HepG2 (cell line): ENCODE measurements around the gene CFAP54. TPM values are rescaled to one million over a fixed set of nuclear protein-coding genes. Genes with fewer than 3 reads are reported as not detected.

ENCODE experiments used
- CBFB ChIP-seq: sonication (generic); formaldehyde crosslinking; IDR thresholded peaks from 2 replicates; pipeline ENCODE4 v1.4.0; 2020; ENCODE audit warnings: missing genetic modification reagents
- DPF2 ChIP-seq: sonication (generic); formaldehyde crosslinking; IDR thresholded peaks from 2 replicates; pipeline ENCODE4 v1.4.0; 2020; ENCODE audit warnings: mild to moderate bottlenecking, low read depth, missing genetic modification reagents, borderline replicate concordance
- FOXM1 ChIP-seq: sonication (generic); formaldehyde crosslinking; IDR thresholded peaks from 2 replicates; pipeline ENCODE4 v1.5.0; 2020; ENCODE audit warnings: missing genetic modification reagents
- HIVEP1 ChIP-seq: sonication (generic); formaldehyde crosslinking; IDR thresholded peaks from 2 replicates; pipeline ENCODE4 v1.4.0; 2020; ENCODE audit warnings: mild to moderate bottlenecking, missing genetic modification reagents
- IRF9 ChIP-seq: sonication (generic); formaldehyde crosslinking; IDR thresholded peaks from 2 replicates; pipeline ENCODE4 v1.8.0; 2022; ENCODE audit warnings: missing genetic modification reagents, mild to moderate bottlenecking, borderline replicate concordance
- KDM1A ChIP-seq: IDR thresholded peaks from 2 replicates; pipeline ENCODE4 v1.6.1; 2016; ENCODE audit warnings: missing compliant biosample characterization
- MAFF ChIP-seq: IDR thresholded peaks from 2 replicates; pipeline ENCODE4 v1.6.1; 2011; ENCODE audit warnings: low read depth, low read length, improper control_type of control experiment
- MTF1 ChIP-seq: sonication (generic); formaldehyde crosslinking; IDR thresholded peaks from 2 replicates; pipeline ENCODE4 v1.5.0; 2020; ENCODE audit warnings: missing genetic modification reagents
- NFYB ChIP-seq: sonication (generic); formaldehyde crosslinking; IDR thresholded peaks from 2 replicates; pipeline ENCODE4 v1.4.0; 2020; ENCODE audit warnings: missing genetic modification reagents
- PCBP1 ChIP-seq: fragments of 200-400 bp; formaldehyde crosslinking; IDR thresholded peaks from 2 replicates; pipeline ENCODE4 v1.6.1; 2017; ENCODE audit warnings: mild to moderate bottlenecking, low read depth, low read length, borderline replicate concordance
- RFX3 ChIP-seq: IDR thresholded peaks from 2 replicates; pipeline ENCODE4 v1.6.1; 2016; ENCODE audit warnings: missing biosample characterization, missing genetic modification reagents
- SP5 ChIP-seq: IDR thresholded peaks from 2 replicates; pipeline ENCODE4 v1.6.1; 2016; ENCODE audit warnings: low read depth, borderline replicate concordance
- TAF15 ChIP-seq: fragments of 200-400 bp; formaldehyde crosslinking; IDR thresholded peaks from one replicate; pipeline ENCODE4 v1.6.1; 2018; ENCODE audit warnings: mild to moderate bottlenecking, low read depth, low read length; ENCODE audit not compliant: poor library complexity, severe bottlenecking
- TBX2 ChIP-seq: sonication (generic); formaldehyde crosslinking; IDR thresholded peaks from 2 replicates; pipeline ENCODE4 v1.5.0; 2020; ENCODE audit warnings: missing genetic modification reagents, mild to moderate bottlenecking, borderline replicate concordance
- ZBTB1 ChIP-seq: sonication (generic); formaldehyde crosslinking; IDR thresholded peaks from 2 replicates; pipeline ENCODE4 v1.4.0; 2020; ENCODE audit warnings: missing genetic modification reagents, borderline replicate concordance
- ZBTB46 ChIP-seq: sonication (generic); formaldehyde crosslinking; IDR thresholded peaks from 2 replicates; pipeline ENCODE4 v1.4.0; 2020; ENCODE audit warnings: mild to moderate bottlenecking, missing genetic modification reagents, borderline replicate concordance
- ZMAT3 ChIP-seq: sonication (generic); formaldehyde crosslinking; conservative IDR thresholded peaks from 2 replicates; pipeline ENCODE4 v1.7.0; 2021; ENCODE audit warnings: missing genetic modification reagents
- ZMYM2 ChIP-seq: sonication (generic); formaldehyde crosslinking; IDR thresholded peaks from 2 replicates; pipeline ENCODE4 v1.8.0; 2022; ENCODE audit warnings: mild to moderate bottlenecking, missing genetic modification reagents
- ZNF121 ChIP-seq: sonication (generic); formaldehyde crosslinking; IDR thresholded peaks from 2 replicates; pipeline ENCODE4 v1.5.0; 2020; ENCODE audit warnings: mild to moderate bottlenecking, missing genetic modification reagents
- ZNF260 ChIP-seq: sonication (generic); formaldehyde crosslinking; IDR thresholded peaks from 2 replicates; pipeline ENCODE4 v1.4.0; 2020; ENCODE audit warnings: missing genetic modification reagents, low read depth, mild to moderate bottlenecking, borderline replicate concordance
- ZNF34 ChIP-seq: sonication (generic); formaldehyde crosslinking; IDR thresholded peaks from 2 replicates; pipeline ENCODE4 v1.4.0; 2020; ENCODE audit warnings: mild to moderate bottlenecking, missing genetic modification reagents, borderline replicate concordance
- ZNF609 ChIP-seq: sonication (generic); formaldehyde crosslinking; IDR thresholded peaks from 2 replicates; pipeline ENCODE4 v1.4.0; 2020; ENCODE audit warnings: mild to moderate bottlenecking, missing genetic modification reagents, borderline replicate concordance
- ZNF7 ChIP-seq: IDR thresholded peaks from 2 replicates; pipeline ENCODE4 v1.6.1; 2016; ENCODE audit warnings: missing biosample characterization, missing genetic modification reagents
- ZNF790 ChIP-seq: sonication (generic); formaldehyde crosslinking; IDR thresholded peaks from 2 replicates; pipeline ENCODE4 v1.8.0; 2022; ENCODE audit warnings: missing genetic modification reagents, mild to moderate bottlenecking, borderline replicate concordance
- polyA plus RNA-seq, 8 experiments: library from polyadenylated mRNA; depleted of rRNA in 3 of 8; stranded (reverse) in 7 of 8; unstranded in 1 of 8; fragments of >200 nt; fragmentation: Illumina TruSeq in 4 of 8; extraction: Trizol in 4 of 8; gene quantifications; 2 replicates each; pipeline versions ENCODE4 v1.2.1 to v1.2.3, GENCODE V29; 2011 to 2016; ENCODE audit warnings: low read depth in 4 of 8, missing spikeins in 1 of 8, mixed read lengths in 1 of 8; ENCODE audit not compliant: insufficient read depth in 1 of 8
- total RNA-seq, 5 experiments: library from RNA; depleted of rRNA; stranded (reverse); fragments of >200 nt; fragmentation: Illumina TruSeq; extraction: Trizol; gene quantifications; 2 replicates each; pipeline ENCODE4 v1.2.3, GENCODE V29; 2016; ENCODE audit warnings: low read depth in 1 of 5

Gene CFAP54
- total and polyA plus RNA-seq, 2 of the 13 experiments (the other 11 are each of a cell fraction or from before 2014, with no cell fraction given): not detected

GRCh38 chr12:96489392-96490056 lies at the start of gene CFAP54 (continued):
- peak; percentile 50; the same call in 1 of the 2 replicates for TF ChIP-seq IRF9 (CRISPR knock-in tag)
- TF ChIP-seq RFX3 (CRISPR knock-in tag): peak; percentile 100
- peak; percentile 97 for TF ChIP-seq KDM1A (CRISPR knock-in tag)
- no peak for TF ChIP-seq ZNF7 (CRISPR knock-in tag)
- TF ChIP-seq NFYB: 0 out of 2 replicates have a peak, but pooled peaks have one; percentile 6
- no peak for TF ChIP-seq ZBTB46
- TF ChIP-seq MAFF: no peak
- no peak for TF ChIP-seq HIVEP1
- TF ChIP-seq FOXM1 (CRISPR knock-in tag): no peak
- TF ChIP-seq ZNF121 (CRISPR knock-in tag): no peak
- TF ChIP-seq CBFB: no peak
- TF ChIP-seq DPF2: no peak
- no peak for TF ChIP-seq SP5 (CRISPR knock-in tag)
- no peak for TF ChIP-seq ZMYM2 (CRISPR knock-in tag)
- TF ChIP-seq ZMAT3 (CRISPR knock-in tag): no peak
- no peak for TF ChIP-seq TAF15
- TF ChIP-seq ZNF790 (CRISPR knock-in tag): no peak
- no peak for TF ChIP-seq ZNF260 (CRISPR knock-in tag)
- no peak for TF ChIP-seq ZBTB1 (CRISPR knock-in tag)
- TF ChIP-seq PCBP1: no peak
- no peak for TF ChIP-seq ZNF34
- TF ChIP-seq MTF1 (CRISPR knock-in tag): no peak
- TF ChIP-seq ZNF609 (CRISPR knock-in tag): no peak
- peak; percentile 59 for TF ChIP-seq TBX2 (CRISPR knock-in tag)
